DND-41 (cell line): ENCODE data around the gene ZNF277.
A peak's percentile ranks its signal among the peaks of the same experiment; 100 is the strongest.

Experiments
- ATAC-seq: fragments of 200-7000 bp; cut with Tn5 transposase; 3 replicates; pipeline ENCODE4 v1.9.1; 2021; ENCODE audit warnings: low read depth; ENCODE audit not compliant: insufficient read depth
- DNase-seq: peaks from one replicate; pipeline ENCODE4 v3.0.0-alpha.2; 2020
- H2AFZ ChIP-seq: 2 replicates; pipeline ENCODE4 v1.6.0; 2012; ENCODE audit warnings: low read depth, low read length
- H3K27ac ChIP-seq: 2 replicates; pipeline ENCODE4 v1.5.1; 2012; ENCODE audit warnings: low read length, inconsistent platforms
- H3K27me3 ChIP-seq: fragments of 200-600 bp; sonication (generic); 2 replicates; pipeline ENCODE4 v1.6.0; 2012; ENCODE audit warnings: low read length, mild to moderate bottlenecking, inconsistent platforms; ENCODE audit not compliant: insufficient read depth, poor library complexity
- H3K36me3 ChIP-seq: 2 replicates; pipeline ENCODE4 v1.5.1; 2012; ENCODE audit warnings: low read length, inconsistent platforms; ENCODE audit not compliant: insufficient read depth
- H3K4me1 ChIP-seq: 2 replicates; pipeline ENCODE4 v1.5.1; 2012; ENCODE audit warnings: mild to moderate bottlenecking, low read length; ENCODE audit not compliant: insufficient read depth
- H3K4me2 ChIP-seq: 2 replicates; pipeline ENCODE4 v1.6.0; 2012; ENCODE audit warnings: mild to moderate bottlenecking, moderate library complexity, low read length, inconsistent platforms; ENCODE audit not compliant: insufficient read depth
- H3K4me3 ChIP-seq, 2 experiments: fragments of 200-600 bp in 1 of 2; shearing (Covaris generic) in 1 of 2; 2 replicates each; pipeline ENCODE4 v1.5.1; 2012 to 2016; ENCODE audit warnings: inconsistent platforms in 2 of 2, low read length in 2 of 2, mild to moderate bottlenecking in 2 of 2, low read depth in 1 of 2, moderate library complexity in 1 of 2
- H3K79me2 ChIP-seq: 2 replicates; pipeline ENCODE4 v1.6.0; 2012; ENCODE audit warnings: low read length, inconsistent platforms; ENCODE audit not compliant: insufficient read depth
- H3K9ac ChIP-seq: 2 replicates; pipeline ENCODE4 v1.6.0; 2012; ENCODE audit warnings: low read depth, mild to moderate bottlenecking, inconsistent platforms, low read length, moderate library complexity
- H3K9me3 ChIP-seq: 2 replicates; pipeline ENCODE4 v1.5.1; 2012; ENCODE audit warnings: low read length, moderate library complexity, mild to moderate bottlenecking, inconsistent platforms; ENCODE audit not compliant: insufficient read depth, severe bottlenecking
- H4K20me1 ChIP-seq: 2 replicates; pipeline ENCODE4 v1.6.0; 2012; ENCODE audit warnings: low read length; ENCODE audit not compliant: insufficient read depth
- CTCF ChIP-seq: IDR thresholded peaks from 2 replicates; pipeline ENCODE4 v1.5.1; 2012; ENCODE audit warnings: borderline replicate concordance, low read length, moderate library complexity, mild to moderate bottlenecking; ENCODE audit not compliant: poor library complexity, severe bottlenecking; ENCODE audit errors: extremely low read depth
- EZH2 ChIP-seq: IDR thresholded peaks from 3 replicates; pipeline ENCODE4 v1.6.1; 2012; ENCODE audit warnings: borderline replicate concordance, low read depth, mild to moderate bottlenecking, moderate library complexity, low read length, inconsistent platforms; ENCODE audit not compliant: severe bottlenecking

The ZNF277 gene

GRCh38 chr7:112252691-112253090 is 46.2 kb downstream of the ZNF277 start:
- no peak overlapping the region for H3K4me3 ChIP-seq
- H3K4me1 ChIP-seq: peaks cover 23% of the 10 kb centered on the region
- no peaks in the 10 kb centered on the region for H3K36me3 ChIP-seq
- H3K9ac ChIP-seq: no peak overlapping the region
- H3K27ac ChIP-seq: no peak overlapping the region
- TF ChIP-seq EZH2 (no peak), CTCF (no peak)
- H4K20me1 ChIP-seq: peaks cover 24% of the 10 kb centered on the region; the same call in 1 of the 2 replicates
- ATAC-seq (no peak), DNase-seq (no peak)
- H3K79me2 ChIP-seq: peaks cover 32% of the 10 kb centered on the region; the same call in 1 of the 2 replicates
- no peak overlapping the region for H3K4me2 ChIP-seq
- no peak overlapping the region for H2AFZ ChIP-seq
- no peaks in the 10 kb centered on the region for H3K27me3 ChIP-seq
- H3K9me3 ChIP-seq: no peaks in the 10 kb centered on the region

GRCh38 chr7:112254156-112254555 is 47.7 kb downstream of the ZNF277 start:
- H3K27me3 ChIP-seq: no peaks in the 10 kb centered on the region
- no peak overlapping the region for H2AFZ ChIP-seq
- no peak for TF ChIP-seq CTCF
- TF ChIP-seq EZH2: no peak
- no peak overlapping the region for H3K4me2 ChIP-seq
- no peak overlapping the region for H3K4me3 ChIP-seq
- no peaks in the 10 kb centered on the region for H3K9me3 ChIP-seq
- peaks cover 24% of the 10 kb centered on the region; the same call in 1 of the 2 replicates for H4K20me1 ChIP-seq
- ATAC-seq: no peak
- no peak for DNase-seq
- H3K79me2 ChIP-seq: peaks cover 32% of the 10 kb centered on the region; the same call in 1 of the 2 replicates
- no peak overlapping the region for H3K27ac ChIP-seq
- H3K36me3 ChIP-seq: no peaks in the 10 kb centered on the region
- peaks cover 23% of the 10 kb centered on the region for H3K4me1 ChIP-seq
- H3K9ac ChIP-seq: no peak overlapping the region

- H3K27ac ChIP-seq: no peak overlapping the region
- DNase-seq (peak; percentile 26), ATAC-seq (peak; percentile 55)
- H3K4me3 ChIP-seq: no peak overlapping the region
- H3K4me1 ChIP-seq: peaks cover 23% of the 10 kb centered on the region
- H4K20me1 ChIP-seq: peaks cover 24% of the 10 kb centered on the region; the same call in 1 of the 2 replicates
- H3K27me3 ChIP-seq: no peaks in the 10 kb centered on the region
- H3K79me2 ChIP-seq: peaks cover 32% of the 10 kb centered on the region; the same call in 1 of the 2 replicates
- no peak overlapping the region for H3K9ac ChIP-seq
- TF ChIP-seq CTCF: no peak
- TF ChIP-seq EZH2: no peak
- no peak overlapping the region for H3K4me2 ChIP-seq
- H3K36me3 ChIP-seq: no peaks in the 10 kb centered on the region
- H2AFZ ChIP-seq: no peak overlapping the region
- H3K9me3 ChIP-seq: no peaks in the 10 kb centered on the region
These were observed 48.4 kb downstream of the ZNF277 start for GRCh38 chr7:112254709-112255387.
